HFF-Myc (cell line): ENCODE results near the gene ENOX1.
A peak's percentile ranks its signal among the peaks of the same experiment; 100 is the strongest.

Experiments
- DNase-seq: peaks from one replicate; pipeline ENCODE4 v3.0.0-alpha.2; 2011; ENCODE audit warnings: low read depth; ENCODE audit errors: extremely low read depth
- H3K4me3 ChIP-seq: replicated peaks from 2 replicates; pipeline ENCODE4 v1.5.1; 2011; ENCODE audit warnings: low read depth, mild to moderate bottlenecking, control low read depth, low read length
- TF ChIP-seq, protein P1 (sequence below): IDR thresholded peaks from 2 replicates; pipeline ENCODE4 v1.5.1; 2012; ENCODE audit warnings: mild to moderate bottlenecking, low read depth, low read length, control low read depth; ENCODE audit errors: missing control alignments

ENOX1 gene

DNA sequence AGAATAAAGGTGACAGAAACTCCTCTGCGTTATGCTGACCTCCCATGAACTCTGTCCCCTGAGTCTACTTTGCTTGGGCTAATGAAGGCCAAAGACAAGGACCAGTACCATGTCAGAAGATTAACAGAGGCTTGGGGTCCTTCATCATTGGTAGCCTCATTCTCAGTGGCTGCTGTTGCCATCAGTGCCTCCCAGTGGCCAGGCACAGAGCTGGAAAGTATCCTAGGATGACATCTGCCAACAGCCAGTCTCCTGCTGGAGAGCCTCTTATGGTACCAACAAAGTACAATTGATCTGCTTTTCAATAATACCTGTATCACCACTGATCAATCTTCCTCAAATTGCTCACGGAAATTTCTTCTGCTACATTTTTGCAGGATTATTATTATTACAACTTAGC, 481.8 kb downstream of the ENOX1 start:
- H3K4me3 ChIP-seq = no peak overlapping the region
- TF ChIP-seq, protein P1, sequence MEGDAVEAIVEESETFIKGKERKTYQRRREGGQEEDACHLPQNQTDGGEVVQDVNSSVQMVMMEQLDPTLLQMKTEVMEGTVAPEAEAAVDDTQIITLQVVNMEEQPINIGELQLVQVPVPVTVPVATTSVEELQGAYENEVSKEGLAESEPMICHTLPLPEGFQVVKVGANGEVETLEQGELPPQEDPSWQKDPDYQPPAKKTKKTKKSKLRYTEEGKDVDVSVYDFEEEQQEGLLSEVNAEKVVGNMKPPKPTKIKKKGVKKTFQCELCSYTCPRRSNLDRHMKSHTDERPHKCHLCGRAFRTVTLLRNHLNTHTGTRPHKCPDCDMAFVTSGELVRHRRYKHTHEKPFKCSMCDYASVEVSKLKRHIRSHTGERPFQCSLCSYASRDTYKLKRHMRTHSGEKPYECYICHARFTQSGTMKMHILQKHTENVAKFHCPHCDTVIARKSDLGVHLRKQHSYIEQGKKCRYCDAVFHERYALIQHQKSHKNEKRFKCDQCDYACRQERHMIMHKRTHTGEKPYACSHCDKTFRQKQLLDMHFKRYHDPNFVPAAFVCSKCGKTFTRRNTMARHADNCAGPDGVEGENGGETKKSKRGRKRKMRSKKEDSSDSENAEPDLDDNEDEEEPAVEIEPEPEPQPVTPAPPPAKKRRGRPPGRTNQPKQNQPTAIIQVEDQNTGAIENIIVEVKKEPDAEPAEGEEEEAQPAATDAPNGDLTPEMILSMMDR = peak; percentile 7
- DNase-seq = no peak

DNA sequence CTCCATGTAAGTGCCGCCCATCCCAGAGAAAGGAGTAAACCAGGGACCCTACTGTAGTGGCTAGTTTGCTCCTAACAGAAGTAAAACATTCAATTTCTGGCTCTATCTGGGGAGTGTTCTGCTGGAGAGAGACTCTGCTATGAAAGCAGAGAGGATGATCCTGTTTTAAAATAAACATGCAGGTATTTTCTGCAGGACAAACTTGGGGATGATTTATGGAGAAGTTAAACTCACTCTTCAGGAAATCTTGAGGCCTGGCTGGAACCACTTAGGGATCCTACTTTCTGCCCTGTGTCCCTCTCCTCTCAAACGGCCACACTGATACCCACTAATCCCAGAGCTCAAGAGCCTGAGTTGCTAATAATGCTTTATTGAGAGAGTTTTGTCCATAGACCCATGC, 482.3 kb downstream of the ENOX1 start:
- no peak overlapping the region for H3K4me3 ChIP-seq
- no peak for DNase-seq
- TF ChIP-seq, protein P1 = no peak

DNA sequence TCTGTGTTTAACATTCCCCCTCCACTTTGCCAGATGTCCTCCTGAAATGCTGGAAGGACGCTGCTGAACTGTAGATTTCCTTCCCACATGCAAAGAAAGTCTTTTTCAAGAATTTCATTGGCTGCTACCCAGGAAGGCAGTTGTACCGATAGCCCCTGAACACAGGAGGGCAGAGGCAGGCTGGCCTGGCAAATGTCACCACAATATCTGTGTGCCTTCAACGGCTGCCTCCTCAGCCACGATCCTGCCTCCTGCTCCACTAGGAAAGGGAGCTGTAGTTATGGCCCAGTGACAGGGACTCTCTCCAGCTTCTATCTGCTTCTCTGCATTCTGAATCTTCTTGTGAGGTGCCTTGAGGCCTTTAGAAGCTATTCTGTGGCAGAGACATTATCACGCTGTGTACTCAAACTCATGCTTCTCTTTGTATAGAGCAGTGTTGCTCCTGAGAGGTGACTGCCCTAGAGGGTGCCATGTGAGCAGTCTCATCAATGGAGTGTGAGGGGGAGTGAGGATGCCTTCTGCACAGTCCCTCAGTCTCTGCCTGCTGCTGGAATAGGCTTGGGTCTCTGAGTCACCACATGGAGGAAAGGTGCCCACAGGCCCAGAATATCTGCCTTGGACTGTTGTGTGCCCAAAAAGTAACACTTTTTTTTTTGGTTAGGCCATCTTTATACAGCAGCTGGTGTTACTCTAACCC, 483.6 kb downstream of the ENOX1 start:
- no peak overlapping the region for H3K4me3 ChIP-seq
- DNase-seq = peak; percentile 59
- TF ChIP-seq, protein P1 = peak; percentile 57

DNA sequence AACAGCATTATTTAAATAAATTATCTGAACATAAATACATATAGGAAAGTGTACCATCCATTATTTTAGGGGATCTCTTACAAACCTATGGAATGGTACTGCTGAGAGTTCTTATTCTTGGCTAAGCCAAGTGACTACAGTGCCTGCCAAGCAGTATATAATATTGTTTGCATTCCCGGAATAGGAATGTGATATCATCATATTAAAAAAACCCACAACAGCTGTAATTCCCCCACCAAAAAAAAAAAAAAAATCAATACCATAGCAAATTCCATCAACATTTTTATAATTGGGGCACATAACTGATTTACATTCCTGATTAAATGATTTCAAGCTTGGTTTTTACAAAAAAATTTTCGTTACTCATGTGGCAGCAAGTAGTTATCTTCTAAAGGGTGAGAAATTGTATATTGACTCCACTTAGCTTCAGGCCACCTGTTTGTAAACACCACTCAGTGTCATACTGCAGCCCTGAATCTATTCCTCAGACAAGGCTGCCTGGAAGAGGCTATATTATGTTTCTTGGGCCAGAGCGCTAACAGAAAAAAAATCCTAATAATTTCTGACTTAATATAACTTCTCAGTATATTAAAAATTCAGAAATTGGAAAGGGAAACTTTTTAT, 485.3 kb downstream of the ENOX1 start:
- H3K4me3 ChIP-seq = no peak overlapping the region

DNA sequence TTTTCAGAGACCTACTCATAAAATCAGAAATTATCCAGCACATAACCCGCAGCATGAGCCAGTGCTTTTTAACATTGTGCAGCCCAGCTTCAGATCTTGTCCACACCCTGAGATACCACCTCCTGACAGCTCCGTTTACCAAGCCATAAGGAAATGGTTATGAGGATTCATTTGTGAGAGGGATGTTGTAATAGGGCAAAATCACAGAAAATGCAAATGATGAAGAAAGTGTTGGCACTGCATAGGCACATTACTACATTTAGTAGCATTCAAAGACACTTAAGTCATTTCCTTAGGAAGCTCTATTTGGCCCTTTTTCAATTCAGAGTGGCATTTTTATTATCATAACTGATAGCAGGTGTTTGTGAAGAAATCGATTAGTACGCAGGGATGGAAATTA, 485.9 kb downstream of the ENOX1 start:
- TF ChIP-seq, protein P1 = no peak
- DNase-seq = peak; percentile 35
- no peak overlapping the region for H3K4me3 ChIP-seq

More for the DNA sequence above, 485.3 kb downstream of the ENOX1 start:
- TF ChIP-seq, protein P1 = no peak
- DNase-seq = no peak

DNA sequence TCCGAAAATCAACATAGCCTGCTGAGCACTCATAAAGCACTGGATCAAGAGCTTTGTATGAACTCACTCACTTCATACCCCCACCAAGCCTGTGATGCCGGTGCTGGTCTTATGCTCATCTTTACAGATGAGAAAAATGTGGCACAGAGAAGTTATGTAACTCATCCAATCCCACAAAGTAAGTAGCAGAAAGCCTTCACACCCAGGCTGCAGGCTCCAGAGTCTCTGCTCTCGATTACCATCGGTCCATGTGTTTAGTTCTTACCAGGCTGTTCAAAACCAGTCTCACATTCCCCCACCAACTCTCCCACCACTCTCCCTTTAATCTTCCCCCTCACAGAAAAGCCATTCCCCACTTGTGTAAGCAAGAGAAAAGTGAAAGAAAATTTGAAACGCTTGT, 487.4 kb downstream of the ENOX1 start:
- TF ChIP-seq, protein P1 = no peak
- no peak overlapping the region for H3K4me3 ChIP-seq
- DNase-seq = no peak

DNA sequence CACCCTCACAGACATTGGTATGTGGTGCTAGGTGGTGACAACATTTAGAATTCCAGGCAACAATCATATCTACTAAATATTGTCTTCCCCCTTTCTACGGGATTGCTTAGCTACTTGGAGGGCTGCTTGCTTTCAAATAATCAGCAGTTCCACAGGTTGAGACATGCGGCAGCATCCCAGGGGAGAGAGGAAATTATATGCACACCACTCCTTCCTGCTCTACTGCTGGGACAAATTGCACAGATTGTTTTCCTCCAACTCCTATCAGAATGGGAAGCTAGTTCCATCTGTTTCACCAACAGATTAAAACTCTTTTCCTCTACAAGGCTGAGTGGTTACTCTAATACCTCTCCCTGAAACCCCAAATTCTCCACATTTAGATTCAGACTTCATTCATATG, 488.0 kb downstream of the ENOX1 start:
- TF ChIP-seq, protein P1 = no peak
- no peak for DNase-seq
- H3K4me3 ChIP-seq = no peak overlapping the region
